IMR-90 (cell line): ENCODE measurements around the gene DIAPH1. TPM values are rescaled to one million over a fixed set of nuclear protein-coding genes. Genes with fewer than 3 reads are reported as not detected.

Source experiments
- ATAC-seq: fragments of 200-7000 bp; cut with Tn5 transposase; 2 replicates; pipeline ENCODE4 v1.9.1; 2020; ENCODE audit warnings: low read depth, mild to moderate bottlenecking, moderate library complexity
- BruUV-seq: library from RNA; stranded (reverse); fragments of 400-500 nt; replicated peaks from 2 replicates; lab custom pipeline; 2021; lab: Mats Ljungman, UMichigan
- CTCF ChIA-PET: fragments of 300-600 bp; formaldehyde crosslinking; extraction: SDS; loops from one replicate; lab custom pipeline; 2021; ENCODE audit warnings: antibody characterized with exemption; lab: Yijun Ruan, JAX
- POLR2A ChIA-PET: fragments of 300-600 bp; sonication (Branson Sonifier 250); formaldehyde crosslinking; loops from one replicate; lab custom pipeline; 2022; ENCODE audit warnings: antibody characterized with exemption; ENCODE audit not compliant: unreplicated experiment; lab: Charles Lee
- DNase-seq: peaks from one replicate; pipeline ENCODE4 v3.0.0; 2013
- H2AFZ ChIP-seq: replicated peaks from 2 replicates; pipeline ENCODE3; 2013; ENCODE audit warnings: low read length, mild to moderate bottlenecking; ENCODE audit not compliant: poor library complexity
- H2AK5ac ChIP-seq: 2 replicates; pipeline ENCODE4 v1.6.1; 2013; ENCODE audit warnings: low read depth, low read length, inconsistent platforms
- H2AK9ac ChIP-seq: replicated peaks from 2 replicates; pipeline ENCODE3; 2013; ENCODE audit warnings: mild to moderate bottlenecking, low read depth, low read length, moderate library complexity; ENCODE audit not compliant: poor library complexity
- H2BK120ac ChIP-seq: 2 replicates; pipeline ENCODE4 v1.6.1; 2013; ENCODE audit warnings: low read depth, low read length, inconsistent platforms
- H2BK15ac ChIP-seq: 3 replicates; pipeline ENCODE4 v1.6.1; 2013; ENCODE audit warnings: low read depth, low read length, inconsistent platforms
- H2BK20ac ChIP-seq: 2 replicates; pipeline ENCODE4 v1.6.1; 2013; ENCODE audit warnings: low read depth, mild to moderate bottlenecking, inconsistent platforms, low read length, moderate library complexity
- H2BK5ac ChIP-seq: 2 replicates; pipeline ENCODE4 v1.6.1; 2013; ENCODE audit warnings: mild to moderate bottlenecking, low read depth, low read length, inconsistent platforms; ENCODE audit not compliant: poor library complexity, severe bottlenecking
- H3K14ac ChIP-seq: replicated peaks from 2 replicates; pipeline ENCODE4 v1.6.1; 2013; ENCODE audit warnings: low read depth, low read length, inconsistent platforms
- H3K18ac ChIP-seq: 2 replicates; pipeline ENCODE4 v1.6.1; 2013; ENCODE audit warnings: low read depth, low read length, control low read depth
- H3K23ac ChIP-seq: 2 replicates; pipeline ENCODE4 v1.6.1; 2013; ENCODE audit warnings: low read depth, low read length, inconsistent platforms
- H3K27ac ChIP-seq: 2 replicates; pipeline ENCODE4 v1.5.1; 2013; ENCODE audit warnings: mild to moderate bottlenecking, control low read depth, low read length; ENCODE audit not compliant: insufficient read depth
- H3K27me3 ChIP-seq: 2 replicates; pipeline ENCODE4 v1.6.1; 2013; ENCODE audit warnings: low read length; ENCODE audit not compliant: control insufficient read depth, insufficient read depth
- H3K36me3 ChIP-seq: 2 replicates; pipeline ENCODE4 v1.6.1; 2013; ENCODE audit warnings: low read length, mixed read lengths; ENCODE audit not compliant: control insufficient read depth, insufficient read depth
- H3K4ac ChIP-seq: 2 replicates; pipeline ENCODE4 v1.6.1; 2013; ENCODE audit warnings: low read depth, low read length, inconsistent platforms
- H3K4me1 ChIP-seq: 2 replicates; pipeline ENCODE4 v1.6.1; 2013; ENCODE audit warnings: low read length, mixed read lengths; ENCODE audit not compliant: control insufficient read depth, insufficient read depth
- H3K4me2 ChIP-seq: 2 replicates; pipeline ENCODE4 v1.6.1; 2013; ENCODE audit warnings: low read depth, mild to moderate bottlenecking, control low read depth, low read length, moderate library complexity
- H3K4me3 ChIP-seq: 2 replicates; pipeline ENCODE4 v1.5.1; 2013; ENCODE audit warnings: low read depth, mild to moderate bottlenecking, control low read depth, low read length, moderate library complexity; ENCODE audit not compliant: insufficient read depth
- H3K56ac ChIP-seq: 2 replicates; pipeline ENCODE4 v1.6.1; 2013; ENCODE audit warnings: low read length, inconsistent platforms; ENCODE audit not compliant: insufficient read depth; ENCODE audit errors: extremely low read depth
- H3K79me1 ChIP-seq, 2 experiments: 2 replicates each; pipeline ENCODE4 v1.6.1; 2013; ENCODE audit warnings: low read length in 2 of 2, inconsistent platforms in 1 of 2, low read depth in 1 of 2
- H3K9ac ChIP-seq: 2 replicates; pipeline ENCODE4 v1.6.1; 2013; ENCODE audit warnings: low read depth, low read length, control low read depth
- H3K9me1 ChIP-seq: 2 replicates; pipeline ENCODE4 v1.6.1; 2013; ENCODE audit warnings: low read length, inconsistent platforms; ENCODE audit not compliant: insufficient read depth
- H3K9me3 ChIP-seq: 2 replicates; pipeline ENCODE4 v1.6.1; 2013; ENCODE audit warnings: low read length; ENCODE audit not compliant: control insufficient read depth, insufficient read depth
- H4K20me1 ChIP-seq: 2 replicates; pipeline ENCODE4 v1.6.1; 2013; ENCODE audit warnings: low read length, inconsistent platforms; ENCODE audit not compliant: insufficient read depth
- H4K5ac ChIP-seq: 2 replicates; pipeline ENCODE4 v1.6.1; 2013; ENCODE audit warnings: mild to moderate bottlenecking, low read depth, low read length, control low read depth
- H4K8ac ChIP-seq, 2 experiments: 2 replicates each; pipeline ENCODE4 v1.6.1; 2013; ENCODE audit warnings: low read depth in 2 of 2, low read length in 2 of 2, control low read depth in 1 of 2, inconsistent platforms in 1 of 2
- H4K91ac ChIP-seq: 2 replicates; pipeline ENCODE4 v1.6.1; 2013; ENCODE audit warnings: low read depth, low read length, inconsistent platforms; ENCODE audit not compliant: insufficient read depth
- BHLHE40 ChIP-seq: fragments of 150-350 bp; IDR thresholded peaks from 2 replicates; pipeline ENCODE4 v1.6.1; 2016; ENCODE audit warnings: mild to moderate bottlenecking, low read depth, low read length
- CEBPB ChIP-seq: IDR thresholded peaks from 2 replicates; pipeline ENCODE4 v1.6.1; 2012; ENCODE audit warnings: low read depth, low read length, improper control_type of control experiment
- CHD1 ChIP-seq: IDR thresholded peaks from 2 replicates; pipeline ENCODE4 v1.6.1; 2012; ENCODE audit warnings: low read depth, low read length, improper control_type of control experiment
- FOS ChIP-seq: fragments of 150-350 bp; IDR thresholded peaks from 2 replicates; pipeline ENCODE4 v1.6.1; 2016; ENCODE audit warnings: low read depth, low read length
- MAFK ChIP-seq: IDR thresholded peaks from 2 replicates; pipeline ENCODE4 v1.6.1; 2012; ENCODE audit warnings: low read depth, low read length, improper control_type of control experiment
- MAZ ChIP-seq: IDR thresholded peaks from 2 replicates; pipeline ENCODE4 v1.6.1; 2012; ENCODE audit warnings: low read depth, mild to moderate bottlenecking, low read length, improper control_type of control experiment, moderate library complexity, borderline replicate concordance
- NFE2L2 ChIP-seq: fragments of 150-350 bp; IDR thresholded peaks from 2 replicates; pipeline ENCODE4 v1.6.1; 2016; ENCODE audit warnings: low read depth, mild to moderate bottlenecking, low read length
- RAD21 ChIP-seq: IDR thresholded peaks from 2 replicates; pipeline ENCODE4 v1.6.1; 2012; ENCODE audit warnings: low read length, improper control_type of control experiment
- RCOR1 ChIP-seq: IDR thresholded peaks from 2 replicates; pipeline ENCODE4 v1.6.1; 2012; ENCODE audit warnings: mild to moderate bottlenecking, low read length, improper control_type of control experiment; ENCODE audit not compliant: insufficient replicate concordance
- RFX5 ChIP-seq: IDR thresholded peaks from 2 replicates; pipeline ENCODE4 v1.8.0; 2012; ENCODE audit warnings: low read depth, mild to moderate bottlenecking, low read length, moderate library complexity
- SMC3 ChIP-seq: fragments of 150-350 bp; IDR thresholded peaks from 2 replicates; pipeline ENCODE4 v1.6.1; 2016; ENCODE audit warnings: low read depth, mild to moderate bottlenecking, antibody characterized with exemption, low read length, moderate library complexity
- WGBS, 2 experiments: methylation state at CpG; one replicate each; pipeline versions ENCODE4 v1.1.5 to v1.1.7; 2013; ENCODE audit warnings: missing lambda C conversion rate in 2 of 2; ENCODE audit not compliant: insufficient read length in 1 of 2; ENCODE audit errors: extremely low coverage in 2 of 2; 5-methylcytosine and 5-hydroxymethylcytosine counted together
- dilution Hi-C: fragments of 300-500 bp; cut with HindIII; formaldehyde crosslinking; loops from one replicate; pipeline ENCODE4 v1.14.3; 2018; ENCODE audit warnings: low sequenced_read_pairs; ENCODE audit not compliant: unreplicated experiment
- in situ Hi-C: fragments of 300-500 bp; cut with MboI; formaldehyde crosslinking; loops from 3 replicates; pipeline ENCODE4 v1.14.3; 2019; ENCODE audit warnings: low sequenced_read_pairs, inconsistent platforms, mixed read lengths
- intact Hi-C: fragments of 100-400 bp; cut with micrococcal nuclease; formaldehyde crosslinking; loops from 2 replicates; pipeline ENCODE4 v1.10.0; 2022
- polyA plus RNA-seq, 3 experiments: library from polyadenylated mRNA; depleted of rRNA; stranded (reverse); fragments of >200 nt; gene quantifications; 2 replicates each; pipeline ENCODE4 v1.2.3, GENCODE V29; 2012; ENCODE audit warnings: low replicate concordance in 1 of 3
- total RNA-seq: library from RNA; depleted of rRNA; stranded (reverse); fragments of >200 nt; gene quantifications from 2 replicates; pipeline ENCODE4 v1.2.3, GENCODE V29; 2012

The DIAPH1 gene
- total and polyA plus RNA-seq, 2 of the 4 experiments (the other 2 are of a cell fraction) = 12.0 to 37.4 TPM

DNA sequence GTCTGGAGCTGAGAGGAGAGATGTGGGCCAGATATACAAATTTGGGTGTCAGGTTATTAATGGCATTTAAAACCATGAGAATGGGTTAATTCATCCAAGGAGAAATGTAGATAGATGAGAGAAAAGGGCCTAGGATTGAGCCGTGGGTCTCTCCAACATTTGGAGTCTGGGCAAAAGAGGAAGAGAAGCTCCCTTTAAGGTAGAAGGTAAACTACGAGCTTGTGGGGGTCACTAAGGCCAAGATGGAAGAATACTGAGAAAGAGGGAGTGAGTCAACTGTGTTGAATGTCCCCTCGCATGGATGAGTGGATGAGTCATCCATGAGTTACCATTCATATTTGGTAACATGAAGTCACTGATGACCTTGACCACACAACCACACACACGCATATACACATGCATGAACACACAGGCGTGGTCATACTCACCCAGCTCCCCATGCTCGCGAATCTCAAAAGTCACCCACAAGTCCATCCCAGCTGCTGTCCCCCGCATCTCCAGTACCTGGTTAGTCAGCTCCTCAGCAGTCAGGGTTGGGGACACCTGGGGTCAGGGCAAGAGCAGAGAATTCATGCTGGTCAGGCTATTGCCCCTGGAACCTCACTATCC lies 39.2 kb upstream of the DIAPH1 start:
- BruUV-seq = no TSS peak
- ChIA-PET CTCF (interaction anchor here (0.5 to 0.6 kb wide), 2 partner anchors 18 to 45 kb away, joined by 3 to 4 read pairs; no protein-coding TSS in a partner anchor), POLR2A (no interaction called here)
- peak; percentile 98 for DNase-seq
- Histone ChIP-seq H3K27ac (no peak overlapping the region), H3K4me1 (peaks cover 13% of the 10 kb centered on the region), H3K23ac (no peak overlapping the region), H2AK9ac (peak overlapping the region; percentile 67), H3K79me1 (peaks cover 0 to 5% of the 10 kb centered on the region in 2 experiments; a peak in 1 of 4 replicates), H2BK120ac (peak overlapping the region; percentile 66), H4K5ac (peak overlapping the region; percentile 1; the same call in 1 of the 2 replicates), H3K36me3 (peaks cover 21% of the 10 kb centered on the region), H2BK15ac (no peak overlapping the region; the same call in 2 of the 3 replicates), H4K91ac (peak overlapping the region; percentile 27), H4K20me1 (no peaks in the 10 kb centered on the region), H3K9ac (no peak overlapping the region), H2BK5ac (peak overlapping the region; percentile 87), H3K4me3 (no peak overlapping the region), H3K14ac (peak overlapping the region; percentile 22; the same call in 1 of the 2 replicates), H2BK20ac (peak overlapping the region; percentile 60), H2AK5ac (peak overlapping the region; percentile 33; the same call in 1 of the 2 replicates), H4K8ac (peak overlapping the region in 1 of 2 experiments; percentile 72; a peak in 1 of 4 replicates), H3K56ac (no peak overlapping the region), H3K9me3 (no peaks in the 10 kb centered on the region), H3K27me3 (no peaks in the 10 kb centered on the region), H3K18ac (peak overlapping the region; percentile 53; the same call in 1 of the 2 replicates), H3K9me1 (peaks cover 3% of the 10 kb centered on the region; the same call in 1 of the 2 replicates), H2AFZ (peak overlapping the region; percentile 75), H3K4ac (peak overlapping the region; percentile 55), H3K4me2 (peak overlapping the region; percentile 25; the same call in 1 of the 2 replicates)
- 38% methylated on average over 1 of the region's 8 CpGs; no CpG with 5 or more reads in 1 of the 2 experiments for WGBS, 2 experiments
- TF ChIP-seq RAD21 = no peak
- peak; percentile 31; the same call in 1 of the 2 replicates for TF ChIP-seq MAZ
- no peak for TF ChIP-seq NFE2L2
- TF ChIP-seq CHD1 = no peak
- TF ChIP-seq RCOR1 = no peak
- TF ChIP-seq RFX5 = no peak
- TF ChIP-seq SMC3 = no peak
- TF ChIP-seq MAFK = no peak
- peak; percentile 74; the same call in 1 of the 2 replicates for TF ChIP-seq BHLHE40
- peak; percentile 64; the same call in 1 of the 2 replicates for TF ChIP-seq CEBPB
- TF ChIP-seq FOS = peak; percentile 100
- in situ Hi-C loops = no loop called here
- dilution Hi-C loops = no loop called here
- ATAC-seq = peak; percentile 39; the same call in 1 of the 2 replicates
- intact Hi-C loops = no loop called here
